HepG2 (cell line): ENCODE results near the gene HSPA5. TPM values are rescaled to one million over a fixed set of nuclear protein-coding genes. Genes with fewer than 3 reads are reported as not detected.

Experiments
- ASH2L ChIP-seq: fragments of 300-600, 200-600 bp; sonication (generic); IDR thresholded peaks from 2 replicates; pipeline ENCODE4 v1.7.0; 2017; ENCODE audit warnings: low read depth, mild to moderate bottlenecking, moderate library complexity, mixed read lengths, low read length; ENCODE audit not compliant: insufficient read length
- CREB1 ChIP-seq, 2 experiments: fragments of 450-650 bp in 1 of 2; IDR thresholded peaks; 2 replicates each; pipeline ENCODE4 v1.6.1; 2016 to 2017; ENCODE audit warnings: control low read depth in 1 of 2, mild to moderate bottlenecking in 1 of 2, missing compliant biosample characterization in 1 of 2, missing genetic modification characterization in 1 of 2
- HDAC2 ChIP-seq: sonication (generic); formaldehyde crosslinking; IDR thresholded peaks from 2 replicates; pipeline ENCODE4 v1.4.0; 2020; ENCODE audit warnings: missing genetic modification reagents
- KLF11 ChIP-seq: IDR thresholded peaks from 2 replicates; pipeline ENCODE4 v1.6.1; 2016; ENCODE audit warnings: missing compliant biosample characterization
- MBD4 ChIP-seq: IDR thresholded peaks from 2 replicates; pipeline ENCODE4 v1.6.1; 2012; ENCODE audit warnings: low read length, inconsistent platforms, borderline replicate concordance
- SPEN ChIP-seq: sonication (generic); formaldehyde crosslinking; IDR thresholded peaks from 2 replicates; pipeline ENCODE4 v1.5.1; 2020; ENCODE audit warnings: low read depth, mild to moderate bottlenecking, missing genetic modification reagents
- TEF ChIP-seq: sonication (generic); formaldehyde crosslinking; IDR thresholded peaks from 2 replicates; pipeline ENCODE4 v1.5.0; 2020; ENCODE audit warnings: missing genetic modification reagents
- YEATS4 ChIP-seq: sonication (generic); formaldehyde crosslinking; IDR thresholded peaks from 2 replicates; pipeline ENCODE4 v1.4.0; 2020; ENCODE audit warnings: missing genetic modification reagents, borderline replicate concordance
- ZNF224 ChIP-seq: sonication (generic); formaldehyde crosslinking; IDR thresholded peaks from 2 replicates; pipeline ENCODE4 v1.5.0; 2020; ENCODE audit warnings: mild to moderate bottlenecking, missing genetic modification reagents
- ZNF274 ChIP-seq: sonication (generic); formaldehyde crosslinking; IDR thresholded peaks from 2 replicates; pipeline ENCODE4 v1.5.1; 2020; ENCODE audit warnings: mild to moderate bottlenecking, missing genetic modification reagents
- ZNF350 ChIP-seq: sonication (generic); formaldehyde crosslinking; IDR thresholded peaks from 2 replicates; pipeline ENCODE4 v1.4.0; 2020; ENCODE audit warnings: mild to moderate bottlenecking, low read depth, missing genetic modification reagents, borderline replicate concordance
- ZNF646 ChIP-seq: sonication (generic); formaldehyde crosslinking; IDR thresholded peaks from 2 replicates; pipeline ENCODE4 v1.9.0; 2021; ENCODE audit warnings: mild to moderate bottlenecking, missing genetic modification reagents
- ZNF839 ChIP-seq: sonication (generic); formaldehyde crosslinking; IDR thresholded peaks from 2 replicates; pipeline ENCODE4 v1.4.0; 2020; ENCODE audit warnings: missing genetic modification reagents, mild to moderate bottlenecking, borderline replicate concordance
- polyA plus RNA-seq, 8 experiments: library from polyadenylated mRNA; depleted of rRNA in 3 of 8; stranded (reverse) in 7 of 8; unstranded in 1 of 8; fragments of >200 nt; fragmentation: Illumina TruSeq in 4 of 8; extraction: Trizol in 4 of 8; gene quantifications; 2 replicates each; pipeline versions ENCODE4 v1.2.1 to v1.2.3, GENCODE V29; 2011 to 2016; ENCODE audit warnings: low read depth in 4 of 8, missing spikeins in 1 of 8, mixed read lengths in 1 of 8; ENCODE audit not compliant: insufficient read depth in 1 of 8
- total RNA-seq, 5 experiments: library from RNA; depleted of rRNA; stranded (reverse); fragments of >200 nt; fragmentation: Illumina TruSeq; extraction: Trizol; gene quantifications; 2 replicates each; pipeline ENCODE4 v1.2.3, GENCODE V29; 2016; ENCODE audit warnings: low read depth in 1 of 5
- TF ChIP-seq, protein P1 (sequence below): sonication (generic); formaldehyde crosslinking; IDR thresholded peaks from 2 replicates; pipeline ENCODE4 v1.9.0; 2022; ENCODE audit warnings: missing genetic modification reagents, mild to moderate bottlenecking, borderline replicate concordance
- TF ChIP-seq, protein P2 (sequence below): IDR thresholded peaks from 2 replicates; pipeline ENCODE4 v1.6.1; 2012; ENCODE audit warnings: low read depth, low read length, improper control_type of control experiment

HSPA5 gene
- total and polyA plus RNA-seq, 2 of the 13 experiments (the other 11 are each of a cell fraction or from before 2014, with no cell fraction given) = 201 to 206 TPM

DNA sequence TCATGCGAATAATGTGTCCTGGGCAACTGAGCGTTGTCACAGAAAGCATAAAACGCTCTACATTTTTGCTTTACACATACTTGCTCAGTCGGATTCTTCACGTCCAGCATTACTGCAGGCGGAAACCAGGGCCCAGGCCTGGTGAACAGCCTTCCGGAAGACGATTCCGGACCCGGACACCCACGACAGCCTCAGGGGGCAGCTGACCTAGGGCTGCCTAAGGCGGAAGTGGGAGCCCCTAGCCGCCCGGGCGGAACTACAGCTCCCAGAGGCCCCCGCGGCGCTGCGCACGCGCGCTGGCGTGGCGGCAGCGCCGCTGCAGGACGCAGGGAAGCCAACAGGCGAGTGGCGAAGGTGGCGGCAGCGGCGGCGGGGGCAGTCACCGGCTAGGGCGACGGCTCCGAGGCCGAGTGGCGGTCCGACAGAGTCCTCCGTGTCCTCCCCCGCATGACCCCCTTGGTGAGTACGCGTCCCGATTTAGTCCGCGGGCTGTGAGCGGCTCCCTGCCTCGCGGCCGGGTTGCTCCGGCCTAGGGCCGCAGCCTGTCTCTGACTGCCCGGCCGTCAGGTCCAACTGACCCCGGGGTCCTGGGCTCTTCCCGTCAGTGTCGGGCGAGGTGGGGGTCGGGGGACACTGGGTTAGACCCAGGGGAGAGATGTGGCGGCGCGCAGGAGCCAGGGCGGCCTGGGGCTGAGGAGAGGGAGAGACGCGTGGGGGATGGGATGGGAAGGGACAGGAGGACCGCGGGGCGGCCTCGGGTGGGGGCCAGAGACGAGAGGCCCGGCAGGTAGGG, 20.6 kb upstream of the HSPA5 start, which contains the start of gene GAPVD1 (continued):
- TF ChIP-seq ASH2L (peak; percentile 84), CREB1 (IDR thresholded peaks at IDR 0.05) (peak; percentile 29; the same call in 1 of the 2 replicates), CREB1 (CRISPR knock-in tag; IDR thresholded peaks at IDR 0.05) (no peak), ZNF350 (CRISPR knock-in tag) (peak; percentile 34; the same call in 1 of the 2 replicates), ZNF839 (CRISPR knock-in tag) (no peak), TEF (peak; percentile 34; the same call in 1 of the 2 replicates), YEATS4 (0 out of 2 replicates have a peak, but pooled peaks have one; percentile 72), SPEN (peak; percentile 64; the same call in 1 of the 2 replicates), KLF11 (no peak), ZNF224 (CRISPR knock-in tag) (peak; percentile 82), ZNF274 (peak; percentile 62; the same call in 1 of the 2 replicates), MBD4 (no peak), ZNF646 (peak; percentile 34; the same call in 1 of the 2 replicates), HDAC2 (CRISPR knock-in tag) (peak; percentile 43; the same call in 1 of the 2 replicates)
- TF ChIP-seq, protein P1, sequence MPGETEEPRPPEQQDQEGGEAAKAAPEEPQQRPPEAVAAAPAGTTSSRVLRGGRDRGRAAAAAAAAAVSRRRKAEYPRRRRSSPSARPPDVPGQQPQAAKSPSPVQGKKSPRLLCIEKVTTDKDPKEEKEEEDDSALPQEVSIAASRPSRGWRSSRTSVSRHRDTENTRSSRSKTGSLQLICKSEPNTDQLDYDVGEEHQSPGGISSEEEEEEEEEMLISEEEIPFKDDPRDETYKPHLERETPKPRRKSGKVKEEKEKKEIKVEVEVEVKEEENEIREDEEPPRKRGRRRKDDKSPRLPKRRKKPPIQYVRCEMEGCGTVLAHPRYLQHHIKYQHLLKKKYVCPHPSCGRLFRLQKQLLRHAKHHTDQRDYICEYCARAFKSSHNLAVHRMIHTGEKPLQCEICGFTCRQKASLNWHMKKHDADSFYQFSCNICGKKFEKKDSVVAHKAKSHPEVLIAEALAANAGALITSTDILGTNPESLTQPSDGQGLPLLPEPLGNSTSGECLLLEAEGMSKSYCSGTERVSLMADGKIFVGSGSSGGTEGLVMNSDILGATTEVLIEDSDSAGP (CRISPR knock-in tag) = peak; percentile 64; the same call in 1 of the 2 replicates
- TF ChIP-seq, protein P2, sequence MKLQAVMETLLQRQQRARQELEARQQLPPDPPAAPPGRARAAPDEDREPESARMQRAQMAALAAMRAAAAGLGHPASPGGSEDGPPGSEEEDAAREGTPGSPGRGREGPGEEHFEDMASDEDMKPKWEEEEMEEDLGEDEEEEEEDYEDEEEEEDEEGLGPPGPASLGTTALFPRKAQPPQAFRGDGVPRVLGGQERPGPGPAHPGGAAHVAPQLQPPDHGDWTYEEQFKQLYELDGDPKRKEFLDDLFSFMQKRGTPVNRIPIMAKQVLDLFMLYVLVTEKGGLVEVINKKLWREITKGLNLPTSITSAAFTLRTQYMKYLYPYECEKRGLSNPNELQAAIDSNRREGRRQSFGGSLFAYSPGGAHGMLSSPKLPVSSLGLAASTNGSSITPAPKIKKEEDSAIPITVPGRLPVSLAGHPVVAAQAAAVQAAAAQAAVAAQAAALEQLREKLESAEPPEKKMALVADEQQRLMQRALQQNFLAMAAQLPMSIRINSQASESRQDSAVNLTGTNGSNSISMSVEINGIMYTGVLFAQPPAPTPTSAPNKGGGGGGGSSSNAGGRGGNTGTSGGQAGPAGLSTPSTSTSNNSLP = no peak
